AG04450 (cell line): ENCODE data around the gene GNG8. TPM values are rescaled to one million over a fixed set of nuclear protein-coding genes. Genes with fewer than 3 reads are reported as not detected.

Source experiments
- CTCF ChIA-PET: fragments of 300-600, 350-600 bp; formaldehyde crosslinking; extraction: SDS; loops from one replicate; lab custom pipeline; 2022; ENCODE audit warnings: antibody characterized with exemption, inconsistent platforms; lab: Charles Lee
- POLR2A ChIA-PET: fragments of 350-600 bp; formaldehyde crosslinking; extraction: SDS; loops from one replicate; lab custom pipeline; 2021; ENCODE audit warnings: antibody characterized with exemption, inconsistent platforms; lab: Yijun Ruan, JAX
- DNase-seq: peaks from one replicate; pipeline ENCODE4 v3.0.0-alpha.2; 2011; ENCODE audit warnings: low read depth, low spot score
- H3K27ac ChIP-seq: one replicate; pipeline ENCODE4 v1.5.1; 2012; ENCODE audit warnings: low read depth, low read length, control low read depth
- H3K27me3 ChIP-seq: one replicate; pipeline ENCODE4 v1.6.0; 2012; ENCODE audit warnings: low read length; ENCODE audit not compliant: control insufficient read depth, insufficient read depth
- H3K4me3 ChIP-seq: 2 replicates; pipeline ENCODE4 v1.5.1; 2011; ENCODE audit warnings: mild to moderate bottlenecking, low read depth, low read length, control low read depth
- H3K9me3 ChIP-seq: 2 replicates; pipeline ENCODE4 v1.5.1; 2012; ENCODE audit warnings: low read length; ENCODE audit not compliant: control insufficient read depth, insufficient read depth
- CTCF ChIP-seq: IDR thresholded peaks from 2 replicates; pipeline ENCODE4 v1.5.1; 2011; ENCODE audit warnings: low read depth, low read length, control low read depth, inconsistent platforms
- polyA plus RNA-seq: library from polyadenylated mRNA; depleted of rRNA; stranded (reverse); fragments of >200 nt; gene quantifications from 2 replicates; pipeline ENCODE4 v1.2.3, GENCODE V29; 2011

The GNG8 gene
- polyA plus RNA-seq, 1 experiment: not detected

GRCh38 chr19:46607448-46607841, 28.6 kb downstream of the GNG8 start:
- no peak overlapping the region for H3K27ac ChIP-seq
- ChIA-PET CTCF (interaction anchor here (0.5 to 1.9 kb wide), 4 partner anchors 16 to 212 kb away, joined by 3 to 7 read pairs (median 4); no protein-coding TSS in a partner anchor), POLR2A (no interaction called here)
- no peak overlapping the region for H3K4me3 ChIP-seq
- DNase-seq: no peak
- no peak for TF ChIP-seq CTCF
- H3K9me3 ChIP-seq: no peaks in the 10 kb centered on the region
- H3K27me3 ChIP-seq: no peaks in the 10 kb centered on the region

- POLR2A ChIA-PET: interaction anchor here (0.6 kb wide), 1 partner anchor 16 kb away, joined by 11 read pairs; no protein-coding TSS in a partner anchor
- H3K27ac ChIP-seq: no peak overlapping the region
- no peak for TF ChIP-seq CTCF
- no peak for DNase-seq
- CTCF ChIA-PET: interaction anchor here (0.5 to 2.0 kb wide), 8 partner anchors 7 to 212 kb away, joined by 3 to 20 read pairs (median 4); no protein-coding TSS in a partner anchor
- no peaks in the 10 kb centered on the region for H3K27me3 ChIP-seq
- no peak overlapping the region for H3K4me3 ChIP-seq
- no peaks in the 10 kb centered on the region for H3K9me3 ChIP-seq
These were observed 29.1 kb downstream of the GNG8 start for GRCh38 chr19:46606681-46607447.

GRCh38 chr19:46606019-46606418, 30.0 kb downstream of the GNG8 start:
- POLR2A ChIA-PET: interaction anchor here (0.6 kb wide), 1 partner anchor 17 kb away, joined by 11 read pairs; no protein-coding TSS in a partner anchor
- TF ChIP-seq CTCF: no peak
- H3K9me3 ChIP-seq: no peaks in the 10 kb centered on the region; the same call in 1 of the 2 replicates
- CTCF ChIA-PET: interaction anchor here (0.5 to 2.0 kb wide), 5 partner anchors 8 to 160 kb away, joined by 3 to 20 read pairs (median 4); no protein-coding TSS in a partner anchor
- H3K4me3 ChIP-seq: no peak overlapping the region
- no peak overlapping the region for H3K27ac ChIP-seq
- no peaks in the 10 kb centered on the region for H3K27me3 ChIP-seq
- DNase-seq: no peak

- H3K27ac ChIP-seq: no peak overlapping the region
- TF ChIP-seq CTCF: no peak
- no peaks in the 10 kb centered on the region; the same call in 1 of the 2 replicates for H3K9me3 ChIP-seq
- CTCF ChIA-PET: interaction anchor here (0.6 to 2.0 kb wide), 4 partner anchors 9 to 58 kb away, joined by 4 to 20 read pairs (median 5); partner anchors contain the start of gene DACT3
- no peaks in the 10 kb centered on the region for H3K27me3 ChIP-seq
- DNase-seq: no peak
- POLR2A ChIA-PET: no interaction called here
- H3K4me3 ChIP-seq: no peak overlapping the region
These were observed 30.6 kb downstream of the GNG8 start for GRCh38 chr19:46605356-46605821.
